Thymus (tissue), 11 donors: ENCODE results near the gene STX4. TPM values are rescaled to one million over a fixed set of nuclear protein-coding genes. Genes with fewer than 3 reads are reported as not detected.

ENCODE experiments used
- DNase-seq, 9 donors: peaks; one replicate each; pipeline ENCODE4 v3.0.0-alpha.2; 2013; ENCODE audit warnings: low spot score in 9 of 9, low read depth in 6 of 9, missing footprints in 1 of 9
- H3K27ac ChIP-seq, 2 donors: one replicate each; pipeline ENCODE4 v1.5.1; 2013; ENCODE audit warnings: control low read depth in 1 of 2, low read depth in 1 of 2, low read length in 1 of 2, mild to moderate bottlenecking in 1 of 2, moderate library complexity in 1 of 2
- H3K27me3 ChIP-seq, 2 donors: one replicate each; pipeline ENCODE4 v1.5.1; 2013; ENCODE audit warnings: low read length in 1 of 2; ENCODE audit not compliant: control insufficient read depth in 2 of 2, insufficient read depth in 1 of 2
- H3K36me3 ChIP-seq, 2 donors: one replicate each; pipeline ENCODE4 v1.5.1; 2013; ENCODE audit warnings: low read length in 1 of 2, mild to moderate bottlenecking in 1 of 2, moderate library complexity in 1 of 2; ENCODE audit not compliant: control insufficient read depth in 2 of 2, insufficient read depth in 2 of 2
- H3K4me1 ChIP-seq, 2 donors: one replicate each; pipeline ENCODE4 v1.5.1; 2013; ENCODE audit warnings: low read length in 2 of 2; ENCODE audit not compliant: control insufficient read depth in 2 of 2, insufficient read depth in 2 of 2
- H3K4me3 ChIP-seq, 2 donors: one replicate each; pipeline ENCODE4 v1.5.1; 2013; ENCODE audit warnings: low read length in 2 of 2, control low read depth in 1 of 2, mild to moderate bottlenecking in 1 of 2
- H3K9me3 ChIP-seq, 2 donors: one replicate each; pipeline ENCODE4 v1.5.1; 2013; ENCODE audit warnings: low read length in 1 of 2, mild to moderate bottlenecking in 1 of 2; ENCODE audit not compliant: control insufficient read depth in 2 of 2, insufficient read depth in 1 of 2
- WGBS: extraction: QIAGEN DNeasy Blood & Tissue Kit; methylation state at CpG from one replicate; pipeline ENCODE4 v1.1.7; 2013; 5-methylcytosine and 5-hydroxymethylcytosine counted together
- polyA plus RNA-seq: library from polyadenylated mRNA; stranded (reverse); fragments of 200-250 nt; gene quantifications from one replicate; pipeline ENCODE4 v1.2.3, GENCODE V29; 2013
- total RNA-seq: library from RNA; stranded (reverse); fragments of 120-200 nt; gene quantifications from one replicate; pipeline ENCODE4 v1.2.4, GENCODE V29; 2013
- donor health status: healthy.

Gene STX4
- total and polyA plus RNA-seq, 2 donors, result 20.0 to 108 TPM

GRCh38 chr16:31078597-31079341 lies 45.4 kb downstream of the STX4 start:
- 98% methylated on average over 15 of the region's 15 CpGs for WGBS
- Histone ChIP-seq H3K36me3 (peaks cover 65 to 70% of the 10 kb centered on the region in 2 donors), H3K4me3 (no peak overlapping the region), H3K27ac (no peak overlapping the region), H3K9me3 (no peaks in the 10 kb centered on the region), H3K4me1 (peaks cover 4 to 5% of the 10 kb centered on the region in 2 donors), H3K27me3 (no peaks in the 10 kb centered on the region)
- no peak for DNase-seq

GRCh38 chr16:31079342-31079944 lies 46.1 kb downstream of the STX4 start:
- Histone ChIP-seq H3K4me3 (no peak overlapping the region), H3K36me3 (peaks cover 65 to 77% of the 10 kb centered on the region in 2 donors), H3K27ac (no peak overlapping the region), H3K4me1 (peaks cover 4 to 5% of the 10 kb centered on the region in 2 donors), H3K27me3 (no peaks in the 10 kb centered on the region), H3K9me3 (no peaks in the 10 kb centered on the region)
- WGBS, result 90% methylated on average over 13 of the region's 13 CpGs
- no peak for DNase-seq

- WGBS, result 98% methylated on average over 40 of the region's 40 CpGs
- no peaks in the 10 kb centered on the region for H3K9me3 ChIP-seq
- no peak for DNase-seq
Observed at GRCh38 chr16:31080035-31080629, 46.8 kb downstream of the STX4 start.

GRCh38 chr16:31080756-31081419 lies 47.5 kb downstream of the STX4 start:
- 96% methylated on average over 13 of the region's 13 CpGs for WGBS
- no peaks in the 10 kb centered on the region for H3K4me1 ChIP-seq

More at GRCh38 chr16:31080035-31080629, 46.8 kb downstream of the STX4 start:
- peaks cover 65 to 84% of the 10 kb centered on the region in 2 donors for H3K36me3 ChIP-seq
- peaks cover under 1 to 5% of the 10 kb centered on the region in 2 donors for H3K4me1 ChIP-seq
- H3K4me3 ChIP-seq, result no peak overlapping the region
- H3K27me3 ChIP-seq, result no peaks in the 10 kb centered on the region
- H3K27ac ChIP-seq, result no peak overlapping the region

GRCh38 chr16:31081428-31082351 lies 48.3 kb downstream of the STX4 start:
- Histone ChIP-seq H3K4me1 (no peaks in the 10 kb centered on the region), H3K27me3 (no peaks in the 10 kb centered on the region), H3K27ac (no peak overlapping the region), H3K9me3 (no peaks in the 10 kb centered on the region), H3K36me3 (peaks cover 74 to 85% of the 10 kb centered on the region in 2 donors), H3K4me3 (no peak overlapping the region)
- WGBS, result 95% methylated on average over 26 of the region's 26 CpGs
- no peak for DNase-seq

More at GRCh38 chr16:31080756-31081419, 47.5 kb downstream of the STX4 start:
- H3K4me3 ChIP-seq, result no peak overlapping the region
- no peak for DNase-seq
- H3K36me3 ChIP-seq, result peaks cover 71 to 87% of the 10 kb centered on the region in 2 donors
- H3K27ac ChIP-seq, result no peak overlapping the region
- no peaks in the 10 kb centered on the region for H3K9me3 ChIP-seq
- H3K27me3 ChIP-seq, result no peaks in the 10 kb centered on the region

GRCh38 chr16:31082368-31083045 lies 49.1 kb downstream of the STX4 start:
- H3K27ac ChIP-seq, result no peak overlapping the region
- H3K9me3 ChIP-seq, result no peaks in the 10 kb centered on the region
- WGBS, result 95% methylated on average over 14 of the region's 14 CpGs
- H3K4me3 ChIP-seq, result no peak overlapping the region
- peaks cover 72 to 84% of the 10 kb centered on the region in 2 donors for H3K36me3 ChIP-seq
- H3K27me3 ChIP-seq, result no peaks in the 10 kb centered on the region
- no peaks in the 10 kb centered on the region for H3K4me1 ChIP-seq
- no peak for DNase-seq

- no peak for DNase-seq
- Histone ChIP-seq H3K4me3 (no peak overlapping the region), H3K4me1 (no peaks in the 10 kb centered on the region), H3K27me3 (no peaks in the 10 kb centered on the region), H3K9me3 (no peaks in the 10 kb centered on the region), H3K36me3 (peaks cover 66 to 81% of the 10 kb centered on the region in 2 donors), H3K27ac (no peak overlapping the region)
- WGBS, result 94% methylated on average over 9 of the region's 9 CpGs
Observed at GRCh38 chr16:31083081-31083480, 49.7 kb downstream of the STX4 start.

GRCh38 chr16:31083556-31083955 lies 50.2 kb downstream of the STX4 start:
- H3K36me3 ChIP-seq, result peaks cover 61 to 77% of the 10 kb centered on the region in 2 donors
- H3K27ac ChIP-seq, result no peak overlapping the region
- no peaks in the 10 kb centered on the region for H3K4me1 ChIP-seq
- H3K4me3 ChIP-seq, result no peak overlapping the region
- no peaks in the 10 kb centered on the region for H3K27me3 ChIP-seq
- WGBS, result 78% methylated on average over 5 of the region's 5 CpGs
- H3K9me3 ChIP-seq, result no peaks in the 10 kb centered on the region
- DNase-seq, result no peak
